RWPE2 (cell line): ENCODE measurements around the gene SLFNL1.

Source experiments
- ATAC-seq: fragments of 200-7000 bp; cut with Tn5 transposase; 3 replicates; pipeline ENCODE4 v1.9.1; 2021; ENCODE audit warnings: low read depth
- DNase-seq: peaks from one replicate; pipeline ENCODE4 v3.0.0-alpha.2; 2020; ENCODE audit warnings: low spot score
- H3K27ac ChIP-seq: fragments of 450-650 bp; 2 replicates; pipeline ENCODE4 v1.5.1; 2017; ENCODE audit warnings: mild to moderate bottlenecking; ENCODE audit not compliant: poor library complexity, severe bottlenecking
- H3K27me3 ChIP-seq: fragments of 250-450 bp; sonication (Bioruptor Pico); 2 replicates; pipeline ENCODE4 v1.5.1; 2021; ENCODE audit warnings: mild to moderate bottlenecking, moderate library complexity; ENCODE audit not compliant: insufficient read depth, poor library complexity, severe bottlenecking
- H3K36me3 ChIP-seq: fragments of 250-450 bp; sonication (Bioruptor Pico); 2 replicates; pipeline ENCODE4 v1.5.1; 2020; ENCODE audit warnings: low read depth, mild to moderate bottlenecking, moderate library complexity
- H3K4me1 ChIP-seq: fragments of 250-450 bp; sonication (Bioruptor Pico); 2 replicates; pipeline ENCODE4 v1.5.1; 2021; ENCODE audit warnings: mild to moderate bottlenecking, moderate library complexity; ENCODE audit not compliant: insufficient read depth, poor library complexity, severe bottlenecking
- H3K4me3 ChIP-seq: fragments of 250-450 bp; sonication (Bioruptor Pico); 2 replicates; pipeline ENCODE4 v1.5.1; 2021; ENCODE audit warnings: mild to moderate bottlenecking, moderate library complexity; ENCODE audit not compliant: severe bottlenecking
- H3K9me3 ChIP-seq: fragments of 250-450 bp; sonication (Bioruptor Pico); 2 replicates; pipeline ENCODE4 v1.5.1; 2021; ENCODE audit warnings: mild to moderate bottlenecking, moderate library complexity; ENCODE audit not compliant: severe bottlenecking
- TF ChIP-seq, protein P1 (sequence below): fragments of 450-650 bp; IDR thresholded peaks from one replicate; pipeline ENCODE4 v1.5.1; 2017; ENCODE audit warnings: mild to moderate bottlenecking, moderate library complexity; ENCODE audit not compliant: poor library complexity, severe bottlenecking

Gene SLFNL1

DNA sequence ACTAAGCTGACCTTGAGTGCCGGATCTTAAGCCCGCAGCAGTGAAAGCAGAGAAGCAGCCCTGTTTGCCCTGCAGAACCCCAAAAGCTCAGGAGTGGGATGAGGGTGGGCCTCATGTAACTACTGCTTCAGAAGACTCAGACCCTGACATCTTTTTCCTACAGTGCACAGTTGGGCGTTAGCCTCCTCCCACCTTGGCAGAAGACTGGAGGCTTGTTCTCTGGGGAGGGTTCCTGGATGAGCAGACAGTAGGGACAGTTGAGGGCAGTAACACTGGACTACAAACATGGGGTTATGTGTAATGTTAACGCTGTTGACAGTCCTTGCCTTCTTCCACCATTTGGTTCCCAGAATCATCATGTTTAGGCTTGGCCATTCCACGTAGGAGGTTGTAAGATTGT lies 32.5 kb downstream of the SLFNL1 start:
- Histone ChIP-seq H3K36me3 (peaks cover 100% of the 10 kb centered on the region), H3K4me1 (peaks cover 3% of the 10 kb centered on the region), H3K4me3 (no peak overlapping the region), H3K27ac (no peak overlapping the region), H3K9me3 (no peaks in the 10 kb centered on the region), H3K27me3 (no peaks in the 10 kb centered on the region)
- ATAC-seq (no peak), DNase-seq (no peak)
- TF ChIP-seq, protein P1, sequence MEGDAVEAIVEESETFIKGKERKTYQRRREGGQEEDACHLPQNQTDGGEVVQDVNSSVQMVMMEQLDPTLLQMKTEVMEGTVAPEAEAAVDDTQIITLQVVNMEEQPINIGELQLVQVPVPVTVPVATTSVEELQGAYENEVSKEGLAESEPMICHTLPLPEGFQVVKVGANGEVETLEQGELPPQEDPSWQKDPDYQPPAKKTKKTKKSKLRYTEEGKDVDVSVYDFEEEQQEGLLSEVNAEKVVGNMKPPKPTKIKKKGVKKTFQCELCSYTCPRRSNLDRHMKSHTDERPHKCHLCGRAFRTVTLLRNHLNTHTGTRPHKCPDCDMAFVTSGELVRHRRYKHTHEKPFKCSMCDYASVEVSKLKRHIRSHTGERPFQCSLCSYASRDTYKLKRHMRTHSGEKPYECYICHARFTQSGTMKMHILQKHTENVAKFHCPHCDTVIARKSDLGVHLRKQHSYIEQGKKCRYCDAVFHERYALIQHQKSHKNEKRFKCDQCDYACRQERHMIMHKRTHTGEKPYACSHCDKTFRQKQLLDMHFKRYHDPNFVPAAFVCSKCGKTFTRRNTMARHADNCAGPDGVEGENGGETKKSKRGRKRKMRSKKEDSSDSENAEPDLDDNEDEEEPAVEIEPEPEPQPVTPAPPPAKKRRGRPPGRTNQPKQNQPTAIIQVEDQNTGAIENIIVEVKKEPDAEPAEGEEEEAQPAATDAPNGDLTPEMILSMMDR: no peak

DNA sequence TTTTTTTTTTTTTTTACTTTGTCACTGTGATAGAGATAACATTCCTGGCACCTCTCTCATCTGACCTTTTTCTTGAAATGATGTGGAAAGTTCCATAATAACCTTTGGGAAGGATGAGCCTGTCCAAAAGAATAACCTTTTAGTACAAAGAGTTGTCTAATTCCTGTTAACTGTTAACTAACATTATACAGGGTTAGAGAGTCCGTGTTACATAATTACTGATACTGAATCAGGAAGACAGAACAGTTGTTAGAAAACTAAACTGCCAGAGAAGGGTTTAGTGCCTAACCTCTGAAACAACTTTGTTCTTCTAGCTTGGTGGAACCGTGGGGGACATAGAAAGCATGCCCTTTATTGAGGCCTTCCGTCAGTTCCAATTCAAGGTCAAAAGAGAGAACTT lies 33.2 kb downstream of the SLFNL1 start:
- peaks cover 11% of the 10 kb centered on the region for H3K4me1 ChIP-seq
- H3K27me3 ChIP-seq: no peaks in the 10 kb centered on the region
- no peak overlapping the region for H3K27ac ChIP-seq
- H3K36me3 ChIP-seq: peaks cover 100% of the 10 kb centered on the region
- ATAC-seq (no peak), DNase-seq (no peak)
- H3K4me3 ChIP-seq: no peak overlapping the region
- TF ChIP-seq, protein P1: no peak
- H3K9me3 ChIP-seq: no peaks in the 10 kb centered on the region

DNA sequence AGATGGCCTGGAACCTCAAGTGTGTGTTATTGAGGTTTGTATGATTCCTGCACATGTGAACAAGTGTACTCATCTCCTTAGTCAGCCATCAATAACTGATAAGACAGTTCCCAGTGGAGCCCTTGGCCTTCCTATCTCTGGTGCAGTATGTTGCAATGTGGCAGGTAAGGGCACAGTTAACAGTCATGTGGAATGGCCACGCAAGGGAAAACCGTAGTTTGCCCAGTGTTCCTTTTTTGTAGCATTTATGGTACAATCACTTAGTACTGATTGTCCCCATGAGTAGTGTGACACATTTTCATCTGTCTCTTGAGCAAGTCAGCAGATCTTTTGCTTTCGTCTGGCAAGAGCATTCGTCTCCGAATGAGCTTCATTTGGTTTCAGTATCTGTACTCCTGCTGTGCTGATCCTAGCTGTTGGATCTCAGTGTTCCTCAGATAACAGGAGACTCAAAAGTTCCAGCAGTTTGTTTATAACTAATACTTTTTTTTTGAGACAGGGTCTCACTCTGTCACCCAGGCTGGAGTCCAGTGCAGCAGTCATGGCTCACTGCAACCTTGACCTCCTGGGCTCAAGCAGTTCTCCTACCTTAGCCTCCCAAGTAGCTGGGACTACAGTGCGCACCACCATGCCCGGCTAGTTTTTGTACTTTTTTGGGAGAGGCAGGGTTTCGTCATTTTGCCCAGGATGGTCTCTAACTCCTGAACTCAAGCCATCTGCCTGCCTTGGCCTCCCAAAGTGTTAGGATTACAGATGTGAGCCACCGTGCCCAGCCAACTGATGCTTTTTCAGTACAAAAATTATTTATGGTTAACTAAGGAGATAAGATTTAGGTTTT lies 33.9 kb downstream of the SLFNL1 start:
- no peak for ATAC-seq
- Histone ChIP-seq H3K4me3 (no peak overlapping the region), H3K9me3 (no peaks in the 10 kb centered on the region), H3K27ac (no peak overlapping the region), H3K36me3 (peaks cover 100% of the 10 kb centered on the region), H3K27me3 (no peaks in the 10 kb centered on the region), H3K4me1 (peaks cover 17% of the 10 kb centered on the region)
- TF ChIP-seq, protein P1: no peak
- no peak for DNase-seq

DNA sequence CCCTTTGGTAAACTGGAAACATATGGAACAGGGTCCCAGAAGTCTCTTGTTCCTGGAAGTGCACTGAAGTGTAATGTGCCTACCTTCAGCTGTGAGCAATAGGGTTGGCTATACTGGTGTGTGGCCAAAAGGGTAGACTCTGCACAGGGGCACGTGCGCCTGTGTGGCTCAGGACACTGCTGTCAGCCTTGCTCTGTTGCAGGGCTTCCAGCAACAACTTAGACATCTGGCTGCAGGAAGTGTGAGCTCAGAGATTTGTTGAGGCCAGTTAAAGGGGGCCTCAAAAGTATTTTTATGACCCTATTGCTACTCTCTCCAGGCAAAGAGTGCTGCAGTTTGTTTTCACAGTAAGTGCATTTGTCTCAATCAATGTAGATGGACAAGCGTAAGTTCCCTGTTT lies 34.6 kb downstream of the SLFNL1 start:
- peaks cover 97% of the 10 kb centered on the region for H3K36me3 ChIP-seq
- H3K27ac ChIP-seq: no peak overlapping the region

More for the DNA sequence above, 34.6 kb downstream of the SLFNL1 start:
- DNase-seq: no peak
- H3K4me1 ChIP-seq: peaks cover 22% of the 10 kb centered on the region
- ATAC-seq: no peak
- TF ChIP-seq, protein P1: no peak
- H3K4me3 ChIP-seq: no peak overlapping the region
- no peaks in the 10 kb centered on the region for H3K9me3 ChIP-seq
- H3K27me3 ChIP-seq: no peaks in the 10 kb centered on the region
